MM.1S (cell line): ENCODE results near the gene ZFPL1.

ENCODE experiments used
- DNase-seq: peaks from one replicate; pipeline ENCODE4 v3.0.0-alpha.2; 2015
- H2AFZ ChIP-seq: fragments of 300-600 bp; sonication (generic); 2 replicates; pipeline ENCODE4 v1.6.0; 2016; ENCODE audit warnings: antibody characterized with exemption, low read length
- H3F3A ChIP-seq: fragments of 300-600 bp; sonication (generic); 2 replicates; pipeline ENCODE4 v1.6.1; 2016; ENCODE audit warnings: mild to moderate bottlenecking, antibody characterized with exemption, low read length, moderate library complexity, mixed read lengths; ENCODE audit not compliant: insufficient read depth
- H3K27ac ChIP-seq: fragments of 300-600 bp; sonication (generic); 2 replicates; pipeline ENCODE4 v1.5.1; 2016; ENCODE audit warnings: mild to moderate bottlenecking, low read length
- H3K27me3 ChIP-seq: fragments of 300-600 bp; sonication (generic); replicated peaks from 2 replicates; pipeline ENCODE4 v1.6.0; 2016; ENCODE audit warnings: low read length; ENCODE audit not compliant: insufficient read depth
- H3K36me3 ChIP-seq: fragments of 300-600 bp; sonication (generic); replicated peaks from 2 replicates; pipeline ENCODE4 v1.6.1; 2016; ENCODE audit warnings: mild to moderate bottlenecking, low read length, mixed read lengths; ENCODE audit not compliant: insufficient read depth
- H3K4me1 ChIP-seq: fragments of 300-600 bp; sonication (generic); 2 replicates; pipeline ENCODE4 v1.6.1; 2016; ENCODE audit warnings: low read length, mixed read lengths
- H3K4me2 ChIP-seq: fragments of 300-600 bp; sonication (generic); 2 replicates; pipeline ENCODE4 v1.6.0; 2016; ENCODE audit warnings: low read depth, low read length
- H3K4me3 ChIP-seq: fragments of 300-600 bp; sonication (generic); 2 replicates; pipeline ENCODE4 v1.5.1; 2016; ENCODE audit warnings: low read length, mixed read lengths
- H3K79me2 ChIP-seq: fragments of 300-600 bp; sonication (generic); 2 replicates; pipeline ENCODE4 v1.6.1; 2016; ENCODE audit warnings: mixed run types, low read length, mixed read lengths
- H3K9ac ChIP-seq: fragments of 300-600 bp; sonication (generic); 2 replicates; pipeline ENCODE4 v1.6.1; 2016; ENCODE audit warnings: low read length, mixed read lengths
- H3K9me2 ChIP-seq: fragments of 300-600 bp; sonication (generic); replicated peaks from 2 replicates; pipeline ENCODE4 v1.6.1; 2016; ENCODE audit warnings: mild to moderate bottlenecking, low read length, mixed read lengths; ENCODE audit not compliant: insufficient read depth
- H3K9me3 ChIP-seq: fragments of 300-600 bp; sonication (generic); replicated peaks from 2 replicates; pipeline ENCODE4 v1.6.1; 2016; ENCODE audit warnings: mild to moderate bottlenecking, low read length, mixed read lengths; ENCODE audit not compliant: insufficient read depth
- H4K20me1 ChIP-seq: fragments of 300-600 bp; sonication (generic); 2 replicates; pipeline ENCODE4 v1.6.1; 2016; ENCODE audit warnings: mild to moderate bottlenecking, low read length, moderate library complexity, mixed read lengths; ENCODE audit not compliant: insufficient read depth
- CTCF ChIP-seq: fragments of 300-600 bp; sonication (generic); IDR thresholded peaks from 2 replicates; pipeline ENCODE4 v1.5.1; 2016; ENCODE audit warnings: antibody characterized with exemption, low read length, mixed read lengths
- EZH2 ChIP-seq: fragments of 300-600 bp; sonication (generic); optimal IDR thresholded peaks from 2 replicates; pipeline ENCODE3; 2017; ENCODE audit warnings: low read depth, mild to moderate bottlenecking, antibody characterized with exemption, low read length, mixed read lengths
- EZH2phosphoT487 ChIP-seq: fragments of 300-600 bp; sonication (generic); IDR thresholded peaks from 2 replicates; pipeline ENCODE4 v1.6.1; 2018; ENCODE audit warnings: antibody characterized with exemption, low read length

The ZFPL1 gene

GRCh38 chr11:65133724-65134123 is 49.7 kb downstream of the ZFPL1 start:
- Histone ChIP-seq H3K79me2 (peaks cover 59% of the 10 kb centered on the region), H3K9me3 (no peaks in the 10 kb centered on the region), H3K4me1 (peaks cover 15% of the 10 kb centered on the region), H3F3A (peaks cover 42% of the 10 kb centered on the region), H2AFZ (peak overlapping the region; percentile 75; the same call in 1 of the 2 replicates), H4K20me1 (no peaks in the 10 kb centered on the region), H3K4me2 (peak overlapping the region; percentile 90), H3K9ac (peak overlapping the region; percentile 99), H3K4me3 (peak overlapping the region; percentile 95), H3K27ac (peak overlapping the region; percentile 97), H3K9me2 (no peaks in the 10 kb centered on the region), H3K27me3 (no peaks in the 10 kb centered on the region), H3K36me3 (peaks cover 15% of the 10 kb centered on the region)
- no peak for DNase-seq
- TF ChIP-seq CTCF: no peak
- no peak for TF ChIP-seq EZH2
- no peak for TF ChIP-seq EZH2phosphoT487

- peak; percentile 91 for DNase-seq
- H3K4me1 ChIP-seq: peaks cover 15% of the 10 kb centered on the region
- H3K27ac ChIP-seq: peak within 1 kb of the TSS; percentile 97
- H3K36me3 ChIP-seq: peaks cover 12% of the 10 kb centered on the region
- peak within 1 kb of the TSS; percentile 90 for H3K4me2 ChIP-seq
- H3K9ac ChIP-seq: peak within 1 kb of the TSS; percentile 99
- H3K9me2 ChIP-seq: no peaks in the 10 kb centered on the region
- TF ChIP-seq EZH2 (no peak), EZH2phosphoT487 (no peak), CTCF (no peak)
- peaks cover 54% of the 10 kb centered on the region for H3K79me2 ChIP-seq
- H3F3A ChIP-seq: peaks cover 36% of the 10 kb centered on the region
- peak within 1 kb of the TSS; percentile 95 for H3K4me3 ChIP-seq
- no peaks in the 10 kb centered on the region for H4K20me1 ChIP-seq
- H3K9me3 ChIP-seq: no peaks in the 10 kb centered on the region
- H2AFZ ChIP-seq: peak within 1 kb of the TSS; percentile 75
- H3K27me3 ChIP-seq: no peaks in the 10 kb centered on the region
Observed at GRCh38 chr11:65134240-65134951, 50.4 kb downstream of the ZFPL1 start, which contains the start of gene SYVN1. TSS of gene SYVN1 (minus strand) at chr11:65134519. CDS start at chr11:65133601, 918 bp downstream.

GRCh38 chr11:65134952-65135632 is 51.1 kb downstream of the ZFPL1 start:
- Histone ChIP-seq H3K36me3 (peaks cover 12% of the 10 kb centered on the region), H3K4me3 (peak overlapping the region; percentile 95), H3K27ac (peak overlapping the region; percentile 97), H4K20me1 (no peaks in the 10 kb centered on the region), H3F3A (peaks cover 29% of the 10 kb centered on the region), H3K79me2 (peaks cover 47% of the 10 kb centered on the region), H3K4me2 (peak overlapping the region; percentile 90), H3K9me3 (no peaks in the 10 kb centered on the region), H3K4me1 (peaks cover 15% of the 10 kb centered on the region), H3K27me3 (no peaks in the 10 kb centered on the region), H3K9ac (peak overlapping the region; percentile 99), H2AFZ (peak overlapping the region; percentile 75), H3K9me2 (no peaks in the 10 kb centered on the region)
- DNase-seq: peak; percentile 96
- no peak for TF ChIP-seq CTCF
- TF ChIP-seq EZH2phosphoT487: no peak
- TF ChIP-seq EZH2: no peak
